ENCODE measurements around the gene INPP4B. TPM values are rescaled to one million over a fixed set of nuclear protein-coding genes. Genes with fewer than 3 reads are reported as not detected.
"Not testable (repeated sequence)": the region's sequence is repeated elsewhere in the genome, so short reads cannot be mapped to it uniquely, and the experiment has no call there.

Gene INPP4B
- total RNA-seq, 1 experiment from 2014 or later: 3.4 TPM

GRCh38 chr4:142079959-142080358 lies 766.1 kb downstream of the INPP4B start:
- Histone ChIP-seq H3K36me3 (no peaks in the 10 kb centered on the region), H3K4me3 (no peak overlapping the region), H3K27ac (no peak overlapping the region), H3K27me3 (replicated peaks) (no peaks in the 10 kb centered on the region), H3K9me3 (replicated peaks) (no peaks in the 10 kb centered on the region), H3K4me1 (replicated peaks) (no peaks in the 10 kb centered on the region)
- DNase-seq (ENCODE audit: low read depth in 1 of 2, low spot score in 2 of 2): no peak

GRCh38 chr4:142077048-142077447 lies 769.1 kb downstream of the INPP4B start:
- Histone ChIP-seq H3K27me3 (replicated peaks) (no peaks in the 10 kb centered on the region), H3K4me3 (no peak overlapping the region), H3K27ac (no peak overlapping the region), H3K4me1 (replicated peaks) (no peaks in the 10 kb centered on the region), H3K9me3 (replicated peaks) (no peaks in the 10 kb centered on the region), H3K36me3 (no peaks in the 10 kb centered on the region)
- no peak for DNase-seq (ENCODE audit: low read depth in 1 of 2, low spot score in 2 of 2)

- H3K4me1 ChIP-seq (replicated peaks); DNase-seq (ENCODE audit: low read depth in 1 of 2, low spot score in 2 of 2); H3K9me3 ChIP-seq (replicated peaks); H3K27ac ChIP-seq; H3K4me3 ChIP-seq; H3K27me3 ChIP-seq (replicated peaks); H3K36me3 ChIP-seq: not testable (repeated sequence)
Measured at GRCh38 chr4:142068304-142068703, 777.8 kb downstream of the INPP4B start.

GRCh38 chr4:142066562-142066961 lies 779.5 kb downstream of the INPP4B start:
- H3K27me3 ChIP-seq (replicated peaks); DNase-seq (ENCODE audit: low read depth in 1 of 2, low spot score in 2 of 2); H3K4me3 ChIP-seq; H3K27ac ChIP-seq; H3K9me3 ChIP-seq (replicated peaks); H3K4me1 ChIP-seq (replicated peaks); H3K36me3 ChIP-seq: not testable (repeated sequence)

GRCh38 chr4:142065086-142065647 lies 780.9 kb downstream of the INPP4B start:
- no peak overlapping the region for H3K4me3 ChIP-seq
- no peaks in the 10 kb centered on the region for H3K36me3 ChIP-seq
- DNase-seq (ENCODE audit: low read depth in 1 of 2, low spot score in 2 of 2): no peak
- H3K27ac ChIP-seq: no peak overlapping the region
- no peaks in the 10 kb centered on the region for H3K9me3 ChIP-seq (replicated peaks)
- no peaks in the 10 kb centered on the region for H3K27me3 ChIP-seq (replicated peaks)
- no peaks in the 10 kb centered on the region for H3K4me1 ChIP-seq (replicated peaks)

GRCh38 chr4:142064181-142064580 lies 781.9 kb downstream of the INPP4B start:
- no peaks in the 10 kb centered on the region for H3K9me3 ChIP-seq (replicated peaks)
- H3K27me3 ChIP-seq (replicated peaks): no peaks in the 10 kb centered on the region
- DNase-seq (ENCODE audit: low read depth in 1 of 2, low spot score in 2 of 2): no peak
- H3K4me3 ChIP-seq: no peak overlapping the region
- H3K4me1 ChIP-seq (replicated peaks): no peaks in the 10 kb centered on the region
- H3K36me3 ChIP-seq: no peaks in the 10 kb centered on the region
- no peak overlapping the region for H3K27ac ChIP-seq

- no peak overlapping the region for H3K27ac ChIP-seq
- H3K4me1 ChIP-seq (replicated peaks): 0 out of 2 replicates have a peak, but pooled peaks cover 2% of the 10 kb centered on the region
- DNase-seq (ENCODE audit: low read depth in 1 of 2, low spot score in 2 of 2): no peak
- no peak overlapping the region for H3K4me3 ChIP-seq
- H3K9me3 ChIP-seq (replicated peaks): no peaks in the 10 kb centered on the region
- no peaks in the 10 kb centered on the region for H3K36me3 ChIP-seq
- no peaks in the 10 kb centered on the region for H3K27me3 ChIP-seq (replicated peaks)
Measured at GRCh38 chr4:142045996-142046395, 800.1 kb downstream of the INPP4B start.

GRCh38 chr4:142044271-142044670 lies 801.8 kb downstream of the INPP4B start:
- Histone ChIP-seq H3K4me1 (replicated peaks) (0 out of 2 replicates have a peak, but pooled peaks cover 2% of the 10 kb centered on the region), H3K27ac (no peak overlapping the region), H3K4me3 (no peak overlapping the region), H3K36me3 (no peaks in the 10 kb centered on the region), H3K27me3 (replicated peaks) (no peaks in the 10 kb centered on the region), H3K9me3 (replicated peaks) (no peaks in the 10 kb centered on the region)
- DNase-seq (ENCODE audit: low read depth in 1 of 2, low spot score in 2 of 2): no peak

GRCh38 chr4:142043509-142043908 lies 802.6 kb downstream of the INPP4B start:
- Histone ChIP-seq H3K9me3 (replicated peaks) (no peaks in the 10 kb centered on the region), H3K4me1 (replicated peaks) (0 out of 2 replicates have a peak, but pooled peaks cover 2% of the 10 kb centered on the region), H3K4me3 (no peak overlapping the region), H3K27ac (no peak overlapping the region), H3K36me3 (no peaks in the 10 kb centered on the region), H3K27me3 (replicated peaks) (no peaks in the 10 kb centered on the region)
- no peak for DNase-seq (ENCODE audit: low read depth in 1 of 2, low spot score in 2 of 2)

- no peak overlapping the region for H3K27ac ChIP-seq
- no peaks in the 10 kb centered on the region for H3K9me3 ChIP-seq (replicated peaks)
- no peak for DNase-seq (ENCODE audit: low read depth in 1 of 2, low spot score in 2 of 2)
- H3K27me3 ChIP-seq (replicated peaks): no peaks in the 10 kb centered on the region
- H3K4me1 ChIP-seq (replicated peaks): 0 out of 2 replicates have a peak, but pooled peaks cover 2% of the 10 kb centered on the region
- no peak overlapping the region for H3K4me3 ChIP-seq
- no peaks in the 10 kb centered on the region for H3K36me3 ChIP-seq
Measured at GRCh38 chr4:142041788-142042187, 804.3 kb downstream of the INPP4B start.

GRCh38 chr4:142040043-142040442 lies 806.1 kb downstream of the INPP4B start:
- Histone ChIP-seq H3K27me3 (replicated peaks) (no peaks in the 10 kb centered on the region), H3K27ac (no peak overlapping the region), H3K4me1 (replicated peaks) (0 out of 2 replicates have a peak, but pooled peaks cover 2% of the 10 kb centered on the region), H3K36me3 (no peaks in the 10 kb centered on the region), H3K4me3 (no peak overlapping the region), H3K9me3 (replicated peaks) (no peaks in the 10 kb centered on the region)
- DNase-seq (ENCODE audit: low read depth in 1 of 2, low spot score in 2 of 2): no peak

- Histone ChIP-seq H3K9me3 (replicated peaks) (no peaks in the 10 kb centered on the region), H3K4me3 (no peak overlapping the region), H3K27me3 (replicated peaks) (no peaks in the 10 kb centered on the region), H3K36me3 (no peaks in the 10 kb centered on the region), H3K27ac (no peak overlapping the region), H3K4me1 (replicated peaks) (no peaks in the 10 kb centered on the region)
- no peak for DNase-seq (ENCODE audit: low read depth in 1 of 2, low spot score in 2 of 2)
Measured at GRCh38 chr4:142036795-142037583, 809.1 kb downstream of the INPP4B start.

GRCh38 chr4:142035566-142035965 lies 810.5 kb downstream of the INPP4B start:
- no peak overlapping the region for H3K27ac ChIP-seq
- no peak for DNase-seq (ENCODE audit: low read depth in 1 of 2, low spot score in 2 of 2)

GRCh38 chr4:142034101-142034500 lies 812.0 kb downstream of the INPP4B start:
- no peak overlapping the region for H3K4me3 ChIP-seq
- no peak for DNase-seq (ENCODE audit: low read depth in 1 of 2, low spot score in 2 of 2)
- H3K9me3 ChIP-seq (replicated peaks): no peaks in the 10 kb centered on the region
- H3K4me1 ChIP-seq (replicated peaks): no peaks in the 10 kb centered on the region
- no peaks in the 10 kb centered on the region for H3K27me3 ChIP-seq (replicated peaks)
- no peaks in the 10 kb centered on the region for H3K36me3 ChIP-seq
- no peak overlapping the region for H3K27ac ChIP-seq

More at GRCh38 chr4:142035566-142035965, 810.5 kb downstream of the INPP4B start:
- Histone ChIP-seq H3K9me3 (replicated peaks) (no peaks in the 10 kb centered on the region), H3K4me3 (no peak overlapping the region), H3K4me1 (replicated peaks) (no peaks in the 10 kb centered on the region), H3K27me3 (replicated peaks) (no peaks in the 10 kb centered on the region), H3K36me3 (no peaks in the 10 kb centered on the region)

Data from SJSA1 (cell line).